Upper lobe of right lung (tissue), 1 donor: ENCODE results near the gene HAPLN3. TPM values are rescaled to one million over a fixed set of nuclear protein-coding genes. Genes with fewer than 3 reads are reported as not detected.

ENCODE experiments used
- ATAC-seq: fragments of 200-7000 bp; cut with Tn5 transposase; one replicate; pipeline ENCODE4 v1.9.1; 2020; ENCODE audit warnings: mild to moderate bottlenecking, moderate library complexity
- DNase-seq: peaks from one replicate; pipeline ENCODE4 v3.0.0-alpha.2; 2020
- H3K27ac ChIP-seq: fragments of 200-600 bp; one replicate; pipeline ENCODE4 v1.8.0; 2022
- H3K27me3 ChIP-seq: fragments of 200-600 bp; one replicate; pipeline ENCODE4 v1.8.0; 2022; ENCODE audit warnings: mild to moderate bottlenecking
- H3K36me3 ChIP-seq: fragments of 200-600 bp; one replicate; pipeline ENCODE4 v1.8.0; 2022
- H3K4me1 ChIP-seq: fragments of 200-600 bp; one replicate; pipeline ENCODE4 v1.8.0; 2022
- H3K4me3 ChIP-seq: fragments of 200-600 bp; one replicate; pipeline ENCODE4 v1.8.0; 2022; ENCODE audit warnings: mild to moderate bottlenecking
- H3K9me3 ChIP-seq: fragments of 200-600 bp; one replicate; pipeline ENCODE4 v1.8.0; 2022
- CTCF ChIP-seq: fragments of 200-600 bp; IDR thresholded peaks from one replicate; pipeline ENCODE4 v1.8.0; 2022; ENCODE audit warnings: antibody characterized with exemption
- intact Hi-C: fragments of 100-400 bp; cut with DNase I; formaldehyde crosslinking; loops from one replicate; pipeline ENCODE4 v1.11.0; 2022
- total RNA-seq: library from RNA; stranded (reverse); fragmentation: NEBNext Ultra II Directional; extraction: Animal tissue kit (Norgen Biotek cat#: 25700); gene quantifications from one replicate; pipeline ENCODE4 v1.2.1, GENCODE V29; 2021
- donor health status: DM: no; HTN: yes; CAD: no; lungs with severe emphysema.

The HAPLN3 gene
- total RNA-seq, 1 donor from 2014 or later = 4.6 TPM

- Histone ChIP-seq H3K4me1 (no peaks in the 10 kb centered on the region), H3K9me3 (no peaks in the 10 kb centered on the region), H3K27ac (no peak overlapping the region), H3K36me3 (no peaks in the 10 kb centered on the region), H3K4me3 (no peak overlapping the region), H3K27me3 (no peaks in the 10 kb centered on the region)
- TF ChIP-seq CTCF = peak; percentile 48
- ATAC-seq = peak; percentile 63
- intact Hi-C loops = no loop called here
- no peak for DNase-seq
Observed at GRCh38 chr15:88878720-88879184, 16.6 kb downstream of the HAPLN3 start.

GRCh38 chr15:88877906-88878305 lies 17.4 kb downstream of the HAPLN3 start:
- no peaks in the 10 kb centered on the region for H3K9me3 ChIP-seq
- DNase-seq (no peak), ATAC-seq (no peak)
- intact Hi-C loops = no loop called here
- H3K36me3 ChIP-seq = no peaks in the 10 kb centered on the region
- H3K27me3 ChIP-seq = peaks cover 4% of the 10 kb centered on the region
- H3K4me1 ChIP-seq = no peaks in the 10 kb centered on the region
- no peak for TF ChIP-seq CTCF
- H3K27ac ChIP-seq = no peak overlapping the region
- no peak overlapping the region for H3K4me3 ChIP-seq

- intact Hi-C loops = no loop called here
Observed at GRCh38 chr15:88877415-88877814, 17.9 kb downstream of the HAPLN3 start.

DNA sequence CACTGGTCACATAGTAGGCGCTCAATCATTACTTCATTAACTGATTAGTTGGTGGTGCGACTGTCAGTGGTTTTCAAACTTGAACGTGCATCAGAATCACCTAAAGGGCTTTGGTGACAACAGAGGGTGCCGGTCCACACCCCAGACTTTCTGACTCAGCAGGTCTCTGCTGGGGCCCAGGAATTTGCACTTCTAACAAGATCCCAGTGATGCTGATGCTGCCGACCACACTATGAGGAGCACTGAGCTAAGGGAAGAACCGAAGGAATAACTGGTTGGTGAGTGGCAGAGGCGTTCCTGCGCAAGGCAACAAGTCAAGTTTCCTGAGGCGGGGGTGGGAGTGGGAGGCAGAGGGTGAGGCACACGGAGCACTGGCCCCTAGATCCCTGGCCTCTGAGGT lies 18.8 kb downstream of the HAPLN3 start:
- no peaks in the 10 kb centered on the region for H3K36me3 ChIP-seq

More at GRCh38 chr15:88877415-88877814, 17.9 kb downstream of the HAPLN3 start:
- H3K4me1 ChIP-seq = no peaks in the 10 kb centered on the region
- no peak for ATAC-seq
- H3K9me3 ChIP-seq = no peaks in the 10 kb centered on the region
- DNase-seq = no peak
- no peak overlapping the region for H3K27ac ChIP-seq
- TF ChIP-seq CTCF = no peak
- H3K36me3 ChIP-seq = no peaks in the 10 kb centered on the region
- no peak overlapping the region for H3K4me3 ChIP-seq
- peaks cover 4% of the 10 kb centered on the region for H3K27me3 ChIP-seq

DNA sequence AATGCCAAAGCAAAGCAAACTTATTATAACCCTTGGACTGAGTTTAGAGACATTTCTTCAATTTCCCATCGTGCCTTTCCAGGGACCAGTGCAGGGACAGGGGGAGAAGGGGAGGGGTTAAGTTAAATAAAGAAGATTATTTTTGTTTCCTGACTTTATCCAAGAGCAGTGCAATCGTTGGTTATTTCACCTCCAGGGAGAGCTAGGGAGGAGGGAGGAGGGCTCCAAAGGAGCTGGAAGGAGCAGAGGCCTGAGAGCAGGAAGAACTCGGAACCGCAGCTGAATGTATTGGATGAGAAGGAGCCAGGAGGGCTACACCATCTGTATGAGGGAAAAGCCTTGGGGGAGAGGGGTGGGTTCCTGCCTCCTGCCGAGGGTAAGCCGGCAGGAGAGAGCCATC lies 20.7 kb downstream of the HAPLN3 start:
- intact Hi-C loops = no loop called here
- Histone ChIP-seq H3K9me3 (no peaks in the 10 kb centered on the region), H3K4me1 (no peaks in the 10 kb centered on the region), H3K4me3 (no peak overlapping the region), H3K36me3 (no peaks in the 10 kb centered on the region), H3K27ac (no peak overlapping the region), H3K27me3 (peaks cover 4% of the 10 kb centered on the region)
- DNase-seq (no peak), ATAC-seq (no peak)
- TF ChIP-seq CTCF = no peak

More for the DNA sequence above, 18.8 kb downstream of the HAPLN3 start:
- Histone ChIP-seq H3K27me3 (peaks cover 4% of the 10 kb centered on the region), H3K9me3 (no peaks in the 10 kb centered on the region), H3K4me1 (no peaks in the 10 kb centered on the region), H3K27ac (no peak overlapping the region), H3K4me3 (no peak overlapping the region)
- ATAC-seq (no peak), DNase-seq (no peak)
- intact Hi-C loops = no loop called here
- TF ChIP-seq CTCF = no peak

DNA sequence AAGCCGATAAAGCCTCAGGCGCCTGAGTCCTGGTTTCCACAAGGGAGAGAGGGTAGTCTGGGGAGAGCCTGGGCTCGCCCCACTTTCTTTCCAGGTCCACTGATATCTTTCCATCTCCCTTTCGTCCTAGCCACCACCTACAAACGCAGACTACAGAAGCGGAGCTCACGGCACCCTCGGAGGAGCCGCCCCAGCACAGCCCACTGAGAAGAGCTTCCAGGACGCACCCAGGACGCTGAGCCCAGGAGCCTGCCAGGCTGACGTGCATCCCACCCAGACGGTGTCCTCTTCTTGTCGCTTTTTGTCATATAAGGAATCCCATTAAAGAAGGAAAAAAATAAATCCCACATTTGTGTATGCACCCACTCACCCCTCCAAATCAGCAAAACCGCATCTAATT lies 21.1 kb downstream of the HAPLN3 start:
- intact Hi-C loops = no loop called here
- DNase-seq = no peak
- Histone ChIP-seq H3K9me3 (no peaks in the 10 kb centered on the region), H3K27ac (no peak overlapping the region), H3K4me1 (no peaks in the 10 kb centered on the region), H3K4me3 (no peak overlapping the region), H3K36me3 (no peaks in the 10 kb centered on the region), H3K27me3 (peaks cover 4% of the 10 kb centered on the region)
- TF ChIP-seq CTCF = no peak
- ATAC-seq = no peak
